Fibroblast of skin of left biceps (primary cell): ENCODE measurements around the gene PPP1R18.
A peak's percentile ranks its signal among the peaks of the same experiment; 100 is the strongest.

Source experiments
- DNase-seq, 2 experiments: peaks; one replicate each; pipeline ENCODE4 v3.0.0-alpha.2; 2013; ENCODE audit warnings: low read depth in 2 of 2

The PPP1R18 gene

DNA sequence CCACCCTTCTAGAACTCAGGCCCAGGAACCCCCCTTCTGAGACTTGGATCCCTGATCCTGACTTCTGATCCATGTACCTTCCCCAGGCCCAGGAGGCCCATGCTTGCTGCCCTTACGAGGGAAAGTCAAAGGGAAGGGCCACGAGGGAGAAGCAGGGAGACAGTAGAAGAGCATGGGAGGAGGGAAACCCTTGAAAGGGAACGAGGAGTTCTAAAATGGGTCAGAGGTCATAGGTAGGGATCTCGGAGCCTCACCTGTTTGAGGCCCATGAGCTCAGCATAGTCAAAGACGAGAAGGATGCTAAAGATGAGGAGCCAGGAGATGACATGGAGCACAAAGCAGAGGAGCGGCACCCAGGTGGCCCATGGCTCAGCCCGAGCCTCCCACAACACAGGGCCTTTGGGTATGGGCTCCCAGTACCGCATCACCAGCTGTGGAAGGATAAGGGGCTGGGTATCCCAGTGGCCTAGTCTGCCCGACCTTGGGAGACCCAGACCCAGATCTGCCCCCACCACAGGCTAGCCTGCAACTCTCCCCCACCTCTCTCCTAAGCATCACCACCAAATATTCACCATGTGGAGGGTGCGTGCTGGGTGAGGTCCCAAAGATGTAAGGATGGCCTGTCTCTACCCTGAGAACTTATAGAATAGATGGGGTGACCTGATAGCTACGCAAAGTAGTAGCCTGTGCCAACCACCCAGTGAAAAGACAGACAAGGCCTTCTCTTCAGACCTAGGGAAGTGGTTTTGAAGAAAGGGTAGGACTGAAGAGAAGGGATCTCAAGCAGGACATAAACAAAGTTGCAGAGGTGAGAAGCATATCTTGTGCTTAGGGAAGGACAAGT lies 2.8 kb upstream of the PPP1R18 start:
- no peak for DNase-seq

DNA sequence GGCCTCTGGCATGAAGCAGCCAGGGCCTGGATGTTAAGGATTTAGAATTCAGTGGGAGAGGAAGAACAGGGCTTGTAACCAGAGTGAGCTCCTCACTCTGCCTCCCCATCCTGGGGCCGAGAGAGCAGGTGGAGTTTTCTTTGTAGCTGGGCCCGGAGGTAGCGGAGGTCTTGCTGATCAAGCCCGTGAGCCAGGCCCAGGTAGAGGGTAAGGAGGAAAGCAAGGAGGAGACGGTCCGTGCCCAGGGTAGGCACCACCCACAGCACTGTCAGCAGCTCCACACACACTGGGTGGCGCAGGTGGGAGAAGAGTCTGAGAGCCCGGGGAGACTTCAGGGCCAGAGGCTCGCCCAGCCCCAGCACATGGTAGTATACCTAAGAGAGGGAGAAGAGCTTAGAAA lies 2.1 kb upstream of the PPP1R18 start:
- no peak for DNase-seq

DNA sequence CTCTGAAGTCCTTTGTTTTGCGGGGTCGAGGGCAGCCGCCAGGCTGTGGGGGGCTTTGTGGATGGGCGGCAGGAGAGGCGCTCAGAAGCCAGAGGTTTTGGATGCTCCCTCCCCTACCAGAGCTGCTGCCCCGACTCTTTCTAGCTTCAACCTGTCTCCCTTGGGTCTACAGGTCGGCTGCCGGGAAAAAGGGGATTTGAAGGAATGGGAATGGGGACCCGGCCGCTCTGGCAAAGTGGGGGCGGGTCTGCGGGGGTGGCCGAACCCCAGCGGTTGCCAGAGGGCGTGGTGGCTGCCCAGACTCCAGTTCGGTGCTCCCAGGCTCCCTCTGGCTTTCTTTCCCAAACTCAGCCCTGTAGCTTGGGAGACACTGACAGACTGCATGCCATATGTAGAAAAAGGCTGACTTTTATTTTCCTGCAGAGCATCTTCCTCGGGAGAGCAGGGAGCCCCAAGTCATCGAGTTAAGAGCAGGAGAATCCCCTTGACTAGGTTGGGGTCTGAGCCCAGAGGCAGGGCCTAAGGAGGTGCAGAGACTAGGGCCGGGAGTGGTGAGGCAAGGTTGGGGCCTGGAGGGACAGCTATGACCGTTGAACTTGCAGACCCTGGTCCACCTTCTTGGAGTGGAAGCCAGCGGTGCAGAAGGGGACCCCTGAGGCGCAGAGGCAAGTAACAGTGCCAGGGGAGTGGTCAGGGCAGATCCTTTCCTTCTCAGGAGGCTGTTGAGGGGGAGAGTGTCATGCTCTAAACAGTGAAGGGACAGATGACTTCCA lies 1.4 kb upstream of the PPP1R18 start:
- no peak for DNase-seq

DNA sequence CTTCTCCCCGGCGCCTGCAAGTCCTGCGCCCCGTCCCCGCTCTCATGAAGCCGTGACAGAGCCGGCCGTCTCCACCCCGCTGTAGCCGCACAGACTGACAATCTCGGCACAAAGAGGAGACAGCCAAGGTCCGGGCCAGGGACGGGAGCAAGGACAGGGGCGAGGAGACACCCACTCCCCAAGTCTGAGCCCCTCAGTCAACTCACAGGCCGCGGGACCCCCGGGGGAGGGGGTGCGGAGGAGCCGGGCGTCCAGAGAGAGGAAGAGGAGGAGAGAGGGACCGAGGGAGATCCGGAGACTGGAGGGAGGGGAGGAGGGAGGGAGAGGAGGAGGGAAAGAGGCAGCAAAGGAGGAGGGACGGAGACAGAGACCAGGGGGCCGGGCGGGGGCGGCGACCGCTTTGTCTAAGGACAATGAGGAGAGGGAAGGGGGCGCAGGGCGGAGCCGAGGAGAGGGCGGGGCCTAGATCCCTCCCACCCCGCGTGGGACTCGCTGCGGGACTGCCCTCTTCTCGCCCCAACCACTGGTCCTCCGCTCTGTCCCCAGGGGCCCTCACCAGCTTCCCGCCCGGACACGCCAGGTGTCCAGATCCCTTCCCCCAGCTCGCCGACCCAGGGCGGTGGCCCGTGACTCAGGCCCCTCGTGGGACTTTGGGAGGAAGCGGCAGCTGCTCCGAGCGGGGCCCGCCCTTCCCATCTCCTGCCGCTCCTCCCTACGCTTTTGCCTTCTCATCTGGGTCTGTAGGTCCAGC lies 638 bp upstream of the PPP1R18 start:
- peak; percentile 83 to 87 for DNase-seq

DNA sequence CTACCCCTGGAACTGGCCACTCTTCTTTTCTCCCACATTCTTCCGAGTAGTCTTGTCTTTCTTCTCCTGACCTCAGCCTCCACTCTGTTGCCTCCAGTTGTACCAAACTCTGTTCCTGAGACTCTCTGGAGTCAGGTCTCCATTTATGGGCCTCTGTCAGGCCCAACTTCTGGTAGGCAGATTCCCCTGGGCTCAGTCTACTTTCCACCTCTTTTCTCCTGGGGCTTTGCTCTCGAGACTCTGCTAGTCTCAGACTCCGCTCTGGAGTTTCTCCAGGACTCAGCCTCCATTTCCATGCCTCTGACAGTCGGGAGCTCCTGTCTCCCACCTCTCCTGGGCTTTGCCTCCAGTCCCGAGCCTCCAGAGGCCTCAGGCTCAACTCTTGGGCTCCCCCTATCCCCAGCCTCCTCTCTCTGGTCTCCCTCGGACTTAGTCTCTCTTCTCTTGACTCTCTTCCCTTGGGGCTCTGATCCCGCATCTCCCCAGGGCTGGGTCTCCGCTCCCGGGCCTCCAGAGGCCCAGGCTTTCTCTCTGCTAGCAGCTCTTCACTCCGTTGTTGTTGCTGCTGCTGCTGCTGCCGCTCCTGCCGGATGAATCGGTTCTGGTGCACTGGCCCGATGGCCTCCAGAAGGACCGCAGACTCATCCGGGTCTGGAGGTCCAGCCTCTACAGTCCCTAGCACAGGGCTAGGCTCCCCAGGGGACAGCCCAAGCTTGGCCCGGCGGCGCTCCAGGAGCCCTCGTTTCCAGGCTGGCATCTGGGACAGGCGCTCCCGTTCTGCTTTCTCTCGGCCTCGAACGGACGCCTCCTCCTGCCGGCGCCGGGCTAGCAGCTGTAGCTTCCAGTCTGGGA lies 1.1 kb downstream of the PPP1R18 start:
- DNase-seq, result no peak

DNA sequence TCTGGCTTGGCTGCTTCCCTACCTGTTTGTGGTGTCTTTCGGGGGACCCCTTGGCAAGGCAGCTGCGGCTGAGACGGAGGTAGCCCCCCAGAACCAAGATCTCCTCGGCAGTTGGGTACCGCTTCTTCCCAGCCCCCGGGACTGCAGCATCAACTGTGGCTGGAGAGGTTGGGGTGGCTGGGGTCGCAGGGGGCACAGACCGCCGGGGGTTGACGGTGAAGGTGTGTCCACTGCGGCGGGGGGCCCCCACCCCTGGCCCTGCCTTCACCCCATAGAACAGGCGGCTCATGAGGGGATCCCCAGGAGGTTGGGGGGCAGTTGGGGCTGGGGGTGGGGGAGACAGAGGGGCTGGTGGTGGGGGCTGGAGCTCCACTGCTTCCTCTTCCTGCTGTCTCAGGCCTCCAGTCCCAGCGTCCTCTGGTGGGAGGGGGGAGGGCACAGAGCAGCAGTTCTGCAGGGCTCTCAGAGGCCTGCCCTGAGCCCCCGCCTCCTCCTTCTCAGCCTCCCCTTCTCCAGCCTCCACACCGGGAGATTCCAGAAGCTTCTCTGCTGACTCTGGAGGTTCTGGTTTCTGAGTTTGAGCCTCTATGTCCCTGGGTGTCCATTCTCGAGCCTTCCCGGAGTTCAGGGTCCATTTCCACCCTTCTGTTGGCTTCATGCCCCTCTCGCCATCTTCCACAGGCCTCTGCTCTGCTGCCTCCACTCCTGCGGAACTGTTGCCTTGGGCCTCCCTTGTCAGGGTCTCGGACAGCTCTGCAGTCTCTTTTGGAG lies 1.9 kb downstream of the PPP1R18 start:
- no peak for DNase-seq

DNA sequence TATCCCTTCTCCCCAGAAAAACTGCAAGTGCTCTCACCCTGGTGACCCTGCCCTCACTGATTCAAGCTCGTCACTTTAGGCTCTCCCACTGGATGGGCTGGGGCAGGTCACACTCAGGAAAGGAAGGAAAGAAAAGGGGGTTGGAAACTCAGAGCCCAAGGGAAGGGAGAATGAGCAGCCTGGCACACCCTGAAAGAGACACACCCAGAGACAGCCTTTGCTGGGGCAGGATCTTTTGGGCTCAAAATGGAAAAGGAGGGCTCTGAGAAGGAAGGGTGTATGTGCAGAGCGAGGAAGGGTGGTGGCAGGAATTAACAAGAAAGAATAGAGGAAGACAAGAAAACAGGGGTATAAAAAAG lies 2.5 kb downstream of the PPP1R18 start:
- DNase-seq, result no peak

DNA sequence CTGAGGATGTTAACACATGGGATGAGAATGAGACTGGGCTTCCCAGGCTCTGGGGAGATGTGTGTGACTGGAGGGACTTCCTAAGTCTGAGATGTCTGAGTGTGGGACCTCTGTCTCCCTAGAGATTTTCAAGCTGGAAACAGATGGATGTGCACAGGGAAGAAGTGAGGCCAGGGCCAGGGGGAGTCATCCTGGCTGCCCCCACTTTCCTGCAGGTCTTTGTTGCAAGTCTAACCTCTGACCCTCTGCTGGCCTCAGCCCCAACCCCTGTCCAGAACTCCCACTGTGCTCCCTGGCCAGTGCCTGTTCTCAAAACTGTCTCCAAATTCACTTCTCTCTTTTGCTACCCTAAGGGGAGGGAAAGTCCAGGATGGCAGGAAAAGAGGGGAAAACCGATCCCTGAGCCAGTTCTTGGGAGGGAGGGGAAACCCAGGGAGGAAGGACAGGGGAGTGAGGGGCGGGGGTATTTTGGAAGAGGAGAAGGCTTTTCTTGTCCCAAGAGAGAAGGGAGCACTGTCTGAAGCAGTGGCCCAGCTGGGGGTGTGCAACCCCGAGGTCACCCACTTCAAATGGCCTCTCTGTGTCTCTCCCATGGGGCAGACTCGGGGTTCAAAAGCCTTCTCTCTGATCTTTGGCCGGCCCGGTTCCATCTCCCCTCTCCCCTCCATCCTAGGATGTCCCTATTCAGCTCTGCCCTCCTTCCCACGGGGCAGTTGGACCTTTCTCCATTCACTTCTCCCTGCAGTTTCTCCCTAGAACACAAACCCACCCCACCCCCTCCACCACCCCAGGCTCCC lies 3.1 kb downstream of the PPP1R18 start:
- no peak for DNase-seq

DNA sequence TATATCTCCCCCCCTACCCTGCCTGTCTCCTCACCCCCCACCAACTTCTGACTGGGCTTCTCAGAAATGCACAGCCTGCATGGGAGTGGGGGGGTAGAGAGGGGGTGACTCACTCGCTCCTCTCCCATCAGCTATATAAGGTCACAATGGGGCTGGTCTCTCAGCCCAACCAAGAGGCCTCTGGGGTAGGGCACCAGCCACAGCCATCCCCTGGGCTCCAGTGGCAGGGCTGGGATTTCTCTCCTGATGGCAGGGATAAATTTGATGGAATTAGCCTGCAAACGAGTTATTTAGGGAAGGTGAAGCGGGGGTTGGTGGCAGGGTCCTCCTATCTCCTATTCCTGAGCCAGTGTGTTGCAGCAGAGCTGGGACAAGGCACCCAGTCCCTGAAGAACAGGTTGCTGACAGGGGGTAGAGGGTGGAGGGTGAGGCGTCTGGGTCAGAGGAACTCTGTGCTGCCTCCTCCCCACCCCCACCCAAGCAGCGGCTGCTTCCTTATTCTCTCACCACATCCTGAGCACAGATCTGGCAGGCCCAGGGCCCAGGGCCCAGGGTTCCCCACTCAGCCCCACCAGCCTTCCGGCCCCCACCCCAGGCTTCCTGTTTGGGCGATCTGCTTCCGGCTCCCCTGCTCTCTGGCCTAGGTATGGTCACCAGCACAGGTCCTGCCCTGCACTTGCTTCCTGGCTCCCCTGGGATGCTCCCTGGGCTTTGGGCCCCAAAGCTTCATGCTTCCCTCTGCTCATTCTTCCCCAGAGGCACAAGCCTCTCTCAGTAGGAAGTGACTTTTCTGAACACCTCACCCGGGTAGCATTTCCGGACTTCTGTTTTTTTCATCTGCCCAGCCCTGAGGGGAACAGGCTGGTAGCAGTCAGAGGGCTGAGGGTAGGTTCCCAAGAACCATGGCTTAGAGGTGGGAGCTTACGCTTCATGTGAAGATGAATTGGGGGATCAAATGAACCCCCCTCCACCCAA lies 4.0 kb downstream of the PPP1R18 start:
- DNase-seq, result peak; percentile 69 to 70

DNA sequence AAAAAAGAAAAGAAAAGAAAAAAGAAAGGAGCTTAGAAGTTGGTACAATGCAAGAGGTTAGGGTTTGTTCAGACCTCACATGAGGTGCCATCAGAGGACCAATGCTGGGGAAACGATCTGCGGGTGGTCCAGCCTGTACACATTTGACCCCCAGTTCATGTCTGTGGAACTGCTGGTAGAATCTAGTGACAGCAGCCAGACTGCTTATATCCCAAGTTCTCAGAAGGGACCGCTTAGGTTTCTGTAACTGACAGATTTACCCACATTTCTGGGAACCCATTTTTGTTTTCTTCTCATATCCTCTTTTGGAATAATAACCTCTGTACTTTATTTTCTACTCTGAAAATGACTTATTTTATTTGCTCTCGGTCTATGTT lies 4.7 kb downstream of the PPP1R18 start:
- DNase-seq, result no peak

DNA sequence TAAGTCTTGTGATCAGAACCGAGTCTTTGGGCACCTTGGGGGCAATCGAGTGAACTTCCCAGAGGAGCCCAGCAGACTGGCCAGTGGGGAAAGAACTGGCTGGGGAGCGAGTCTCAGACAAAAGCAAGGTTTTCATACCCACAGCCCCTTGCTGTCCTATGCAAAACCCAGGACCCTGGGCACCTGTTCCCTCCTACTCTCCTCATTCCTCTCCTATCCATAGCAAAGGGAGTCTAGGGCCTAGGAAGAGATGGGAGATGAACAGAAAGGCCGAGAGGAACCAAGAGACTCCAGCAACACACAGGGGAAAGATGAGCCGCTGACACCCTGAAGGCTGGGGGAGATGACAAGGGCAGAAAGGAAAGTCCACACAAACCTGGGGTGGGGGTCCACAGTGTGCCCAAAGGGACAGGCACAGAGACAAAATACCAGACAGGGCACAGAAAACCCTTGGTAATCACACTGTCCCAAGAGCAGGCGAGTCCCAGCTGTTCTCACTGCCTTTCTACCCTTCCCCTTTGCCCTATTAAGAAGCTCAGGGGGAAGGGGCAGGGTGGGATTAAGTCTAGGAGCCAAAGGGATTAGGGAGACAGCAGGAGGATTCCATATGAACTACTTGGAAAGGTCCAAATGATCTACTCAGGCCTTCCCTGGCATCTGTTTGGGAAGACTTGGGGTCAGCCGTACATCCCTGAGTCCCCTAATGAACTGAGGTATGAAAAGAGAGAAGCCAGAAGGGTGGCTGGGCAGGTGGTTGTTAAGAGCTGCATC lies 6.5 kb downstream of the PPP1R18 start:
- no peak for DNase-seq

DNA sequence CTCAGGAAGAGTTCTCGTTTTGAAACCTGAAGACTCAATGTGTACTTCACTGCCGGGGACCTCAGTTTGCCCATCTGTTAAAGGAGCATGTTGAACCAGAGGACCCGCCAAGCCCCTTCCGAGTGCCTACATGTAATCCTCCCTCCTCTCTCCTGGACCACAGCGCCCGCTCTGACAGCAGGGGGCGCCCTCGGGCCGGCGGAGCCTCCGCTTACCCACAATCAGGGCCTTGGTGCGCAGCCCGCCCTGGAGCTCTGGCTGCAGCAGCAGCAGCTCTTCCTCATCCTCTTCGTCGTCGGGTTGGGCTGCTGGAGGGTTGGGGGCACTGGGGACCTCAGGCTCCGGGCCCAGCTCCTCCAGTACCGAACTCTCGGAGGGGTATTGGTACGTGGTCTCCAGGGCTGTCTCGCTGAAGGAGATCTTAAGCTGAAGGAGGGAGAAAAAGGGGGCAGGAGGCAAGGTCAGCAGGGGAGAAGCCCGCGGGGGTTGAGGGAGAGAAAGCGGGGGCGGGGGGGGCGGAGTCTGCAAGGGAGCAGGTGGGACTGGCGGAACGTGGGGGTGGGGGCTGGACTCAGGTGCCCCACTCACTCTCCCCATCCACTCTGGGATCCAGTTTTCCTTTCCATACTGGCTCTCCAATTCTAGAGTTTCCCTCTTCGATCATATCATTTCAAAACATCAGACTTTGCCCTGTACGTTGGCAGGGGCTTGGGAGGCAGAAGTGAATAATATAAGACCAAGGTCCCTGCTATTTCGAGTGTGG lies 7.3 kb downstream of the PPP1R18 start:
- DNase-seq, result no peak

DNA sequence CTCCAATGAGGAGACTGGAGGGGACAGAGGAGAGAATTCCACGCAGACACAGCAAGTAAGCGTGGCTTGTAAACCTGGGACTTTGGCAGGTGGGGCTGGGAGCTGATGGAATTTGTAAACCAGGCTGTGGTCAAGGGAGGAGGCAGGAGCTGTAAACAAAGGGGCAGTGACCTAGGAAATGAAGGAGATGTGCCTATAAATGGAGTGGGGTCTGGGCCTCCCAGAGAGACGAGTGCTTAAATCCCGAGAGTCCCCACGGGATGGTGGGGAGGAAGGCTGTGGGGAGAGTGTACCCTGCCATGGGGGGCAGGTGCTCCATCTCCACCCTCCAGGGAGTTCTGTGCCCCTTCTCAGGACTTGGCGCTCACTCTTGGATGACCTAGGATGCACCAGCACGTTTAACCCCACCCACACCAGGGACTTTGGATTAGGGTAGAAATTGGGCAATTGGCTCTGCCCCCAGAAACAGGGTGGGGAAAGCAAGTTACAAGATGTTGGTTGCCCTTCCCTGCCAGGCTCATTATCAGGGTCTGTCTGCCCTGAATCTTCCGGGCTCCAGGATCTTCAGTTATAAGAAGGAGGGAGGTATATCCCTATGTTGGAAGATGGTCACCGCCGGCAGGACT lies 9.7 kb downstream of the PPP1R18 start:
- DNase-seq, result no peak

DNA sequence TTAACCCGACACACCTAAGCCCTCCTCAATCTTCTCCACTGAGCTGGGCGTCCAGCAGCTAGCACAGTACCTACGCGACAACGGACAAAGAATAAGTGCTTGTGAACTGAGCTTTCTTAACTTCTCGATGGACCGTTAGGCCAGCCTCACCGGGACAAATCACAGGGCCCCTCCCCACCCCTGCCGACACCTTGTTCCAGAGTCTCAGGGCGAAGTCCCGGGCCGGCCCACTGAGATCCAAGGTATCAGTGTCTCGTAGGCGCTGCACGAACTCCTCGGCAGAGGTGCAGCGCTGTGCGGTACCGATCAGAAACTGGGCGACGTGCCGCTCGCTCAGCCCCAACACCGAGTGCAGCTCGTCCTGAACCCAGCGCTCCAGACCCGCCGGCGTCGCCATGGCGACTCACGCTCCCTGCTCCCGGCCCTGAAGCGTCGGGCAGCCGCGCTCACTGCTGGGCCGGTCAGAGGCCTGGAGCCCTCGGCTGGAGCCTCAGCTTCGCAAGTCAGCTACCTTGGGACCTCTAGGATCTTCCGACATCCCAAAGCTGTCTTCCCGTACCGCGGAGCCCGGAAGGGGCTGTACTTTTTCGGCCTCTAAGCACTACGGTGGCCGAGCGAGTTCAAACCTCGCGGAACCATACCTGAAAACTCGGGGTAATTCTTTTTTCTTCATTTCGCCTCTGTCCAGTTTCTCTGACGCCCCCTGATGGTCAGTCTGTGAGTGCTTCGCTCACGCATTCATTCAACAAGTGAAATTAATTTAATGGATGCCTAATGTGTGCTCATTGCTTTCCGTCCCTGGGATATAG lies 13.8 kb downstream of the PPP1R18 start, which contains the start of gene DHX16:
DHX16 (minus strand) TSS at position 562 of the 809 bp plus-strand sequence; CDS start at position 397, 165 bp downstream.
- DNase-seq, result peak; percentile 96 to 97

DNA sequence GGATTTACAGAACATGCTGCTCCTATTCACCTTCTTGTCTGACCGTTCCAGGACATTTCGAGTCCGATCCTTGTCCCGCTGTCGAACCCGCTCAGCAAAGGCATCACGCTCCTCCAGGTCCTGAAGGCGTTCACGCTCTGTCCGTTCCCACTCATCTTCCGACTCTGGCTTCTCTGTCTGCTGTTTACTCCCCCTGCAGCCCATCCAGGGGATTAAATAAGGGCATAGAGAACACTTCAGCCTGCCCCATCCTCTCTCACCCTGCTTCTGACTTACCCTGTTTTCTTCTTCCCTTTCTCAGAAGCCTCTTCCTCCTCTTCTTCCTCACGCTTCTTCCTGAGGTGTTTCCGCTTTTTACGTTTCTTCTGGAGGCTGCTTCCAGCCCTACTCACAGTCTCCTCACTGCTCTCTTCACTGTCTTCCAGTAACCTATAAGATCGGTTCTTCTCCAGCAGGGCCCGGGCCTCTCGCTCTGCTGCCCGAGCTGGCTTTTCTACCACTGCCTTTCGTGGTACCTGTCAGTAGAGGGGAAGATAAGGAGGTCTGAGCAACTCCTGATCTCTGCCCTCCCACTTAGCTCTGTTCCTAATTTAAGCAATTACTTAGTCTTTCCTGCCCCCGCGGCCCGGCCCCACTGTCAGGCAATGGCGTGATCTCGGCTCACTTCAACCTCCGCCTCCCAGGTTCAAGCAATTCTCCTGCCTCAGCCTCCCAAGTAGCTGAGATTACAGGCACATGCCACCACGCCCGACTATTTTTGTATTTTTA lies 15.5 kb downstream of the PPP1R18 start:
- no peak for DNase-seq
